OCI-LY3 (cell line): ENCODE measurements around the gene CAMTA1.

Experiments
- CTCF ChIP-seq: fragments of 200-600, 300-600 bp; sonication (generic); IDR thresholded peaks from 2 replicates; pipeline ENCODE4 v1.5.1; 2014; ENCODE audit warnings: antibody characterized with exemption, low read length, low read depth
- EZH2phosphoT487 ChIP-seq: fragments of 200-600 bp; shearing (Covaris generic); IDR thresholded peaks from 2 replicates; pipeline ENCODE4 v1.6.1; 2018; ENCODE audit warnings: antibody characterized with exemption, mixed run types, low read depth

GRCh38 chr1:7223334-7224080 lies 438.3 kb downstream of the CAMTA1 start:
- no peak for TF ChIP-seq CTCF
- no peak for TF ChIP-seq EZH2phosphoT487
